NCI-H2227 treated with DMSO at 0.1 percent for 48 hours (cell line): ENCODE measurements around the gene KNSTRN.
A peak's percentile ranks its signal among the peaks of the same experiment; 100 is the strongest.

Experiments
- DNase-seq: peaks from one replicate; lab custom pipeline; 2025; lab: John Stamatoyannopoulos, UW

The KNSTRN gene

DNA sequence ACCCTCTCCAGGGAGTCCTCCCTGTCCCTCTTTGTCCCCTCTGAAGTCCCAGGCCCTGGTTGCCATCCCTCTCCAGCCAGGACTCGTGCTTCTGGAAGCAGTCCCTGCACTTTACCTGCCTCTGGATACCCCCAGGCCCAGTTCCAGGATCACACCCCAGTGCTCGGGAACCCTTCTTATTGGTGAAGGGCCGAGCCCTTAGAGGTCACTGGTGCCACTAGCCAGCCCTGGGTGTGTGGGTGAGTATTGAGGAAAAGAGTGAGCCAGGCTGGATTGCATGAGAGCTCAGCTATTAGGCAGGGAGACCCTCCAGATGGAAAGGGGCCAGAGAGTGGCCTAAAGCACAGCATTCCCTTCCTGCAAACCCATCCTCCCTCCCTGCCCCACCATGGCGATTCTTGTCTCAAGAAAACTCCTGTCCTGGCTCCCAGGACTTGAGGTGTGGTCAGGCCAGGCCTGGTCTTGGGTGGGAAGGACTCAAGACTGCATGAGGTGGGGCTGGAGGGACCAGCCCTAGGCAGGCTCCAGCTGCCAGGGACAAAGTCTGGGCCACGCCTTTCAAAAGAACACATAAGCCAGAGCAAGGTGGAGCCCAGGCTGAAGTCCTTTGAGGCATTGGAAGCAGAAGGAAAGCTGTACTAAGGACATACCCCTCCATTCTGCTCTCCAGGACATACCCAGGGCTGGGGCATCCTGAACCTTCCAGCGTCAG lies 36.5 kb upstream of the KNSTRN start:
- no peak for DNase-seq

DNA sequence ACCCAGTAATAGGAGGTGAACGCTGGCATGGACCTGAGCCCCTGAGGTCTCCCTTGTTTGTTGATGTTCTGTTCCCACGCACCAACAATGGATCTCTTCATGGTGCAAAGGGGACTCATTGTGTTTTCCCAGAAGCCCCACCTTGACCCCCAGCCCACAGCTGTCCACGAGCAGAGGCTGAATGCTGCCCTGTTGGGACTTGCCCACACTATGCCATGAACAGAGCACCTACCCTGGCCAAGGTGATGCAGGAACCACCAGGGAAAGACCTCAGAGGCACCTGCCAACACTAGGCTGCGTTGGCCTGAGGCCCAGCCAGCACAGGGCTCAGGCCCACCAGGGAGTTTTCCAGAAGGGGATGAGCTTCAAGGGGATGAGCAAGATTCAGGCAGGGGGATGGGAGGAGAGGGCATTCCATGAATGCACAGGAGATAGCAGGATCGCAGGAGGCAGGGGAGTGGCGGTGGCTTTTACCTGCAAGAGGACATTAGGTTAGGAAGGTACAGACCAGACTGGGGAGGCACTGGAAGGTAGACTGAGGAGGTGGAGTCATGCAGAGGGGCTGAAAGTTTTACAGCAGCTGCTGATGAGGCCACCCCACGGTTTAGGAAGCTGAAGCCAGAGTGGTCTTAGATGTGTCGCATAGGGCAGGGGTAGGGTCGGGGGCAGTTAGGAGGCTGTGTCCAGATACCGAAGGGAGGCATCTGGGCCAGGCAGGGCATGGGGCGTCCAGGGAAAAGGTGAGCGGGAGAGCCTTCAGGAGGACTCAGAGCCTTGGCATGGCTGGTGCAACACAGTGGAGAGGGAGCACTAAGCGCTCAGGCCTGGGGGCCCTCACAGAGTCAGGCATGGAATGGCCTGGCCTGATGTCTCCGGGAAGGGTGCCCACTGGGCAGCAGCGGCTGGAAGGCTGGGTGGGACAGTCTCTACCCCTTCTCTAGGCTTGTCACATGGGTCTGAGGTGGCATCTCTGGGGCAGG lies 35.7 kb upstream of the KNSTRN start:
- no peak for DNase-seq

DNA sequence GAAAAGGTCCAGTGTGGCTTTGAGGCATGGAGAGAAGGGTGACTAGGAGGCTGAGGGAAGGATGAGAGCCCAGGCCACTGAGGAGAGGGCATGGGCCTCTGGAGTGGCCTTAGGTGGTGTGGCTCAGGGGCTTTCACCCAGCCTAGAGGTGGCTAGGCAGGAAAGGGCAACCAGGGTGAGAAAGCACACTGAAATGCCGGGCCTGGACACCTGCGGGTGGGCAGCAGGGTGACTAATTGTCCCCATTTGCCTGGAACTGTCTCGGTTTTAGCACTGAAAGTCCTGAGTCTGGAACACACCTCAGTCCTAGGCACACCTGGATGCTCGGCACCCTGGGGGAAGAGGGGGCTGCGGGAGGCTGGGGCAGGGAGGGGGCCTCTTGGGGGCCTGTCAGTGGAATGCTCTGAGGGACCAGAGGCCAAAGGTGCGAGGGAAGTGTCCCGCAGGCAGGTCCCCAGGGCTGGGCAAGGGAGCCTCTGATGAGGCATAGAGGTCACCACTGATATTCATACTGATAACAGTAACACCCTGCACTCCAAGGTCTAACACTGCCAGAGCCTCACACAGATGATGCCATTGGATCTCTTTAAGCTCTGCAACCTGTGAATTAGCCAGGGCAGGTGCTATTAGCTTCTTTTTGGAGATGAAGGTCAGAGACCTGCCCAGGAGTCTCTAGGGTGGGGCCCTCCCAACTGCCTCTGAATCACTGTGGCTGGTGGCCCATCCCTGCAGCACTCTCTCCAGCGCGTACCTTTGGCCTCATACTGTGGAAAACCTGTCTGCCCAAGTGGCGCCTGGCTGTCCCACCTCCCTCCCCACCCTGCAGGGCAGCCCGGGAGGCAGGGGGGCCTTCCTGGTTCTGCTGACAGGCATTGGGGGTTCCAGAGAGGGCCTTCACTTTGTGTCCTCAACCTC lies 34.7 kb upstream of the KNSTRN start:
- no peak for DNase-seq

DNA sequence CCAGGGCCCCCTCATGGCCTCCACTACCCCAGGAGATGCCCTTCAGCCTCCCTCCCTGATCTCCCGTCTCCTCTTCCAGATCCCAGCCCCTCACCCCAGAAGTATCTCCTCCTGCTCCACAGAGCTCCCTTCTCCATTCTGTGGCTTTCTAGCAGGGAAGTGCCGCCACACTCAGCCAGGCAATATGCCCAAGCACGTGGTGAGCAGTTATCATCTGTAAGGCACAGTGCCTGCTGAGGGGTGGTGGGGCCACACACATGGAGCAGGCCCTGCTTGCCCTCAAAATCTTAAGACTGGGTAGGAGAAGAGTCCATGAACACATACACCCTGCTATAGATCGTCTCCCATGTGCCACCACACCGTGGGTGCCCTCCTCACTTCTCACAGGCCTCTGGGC lies 34.0 kb upstream of the KNSTRN start:
- DNase-seq = no peak

DNA sequence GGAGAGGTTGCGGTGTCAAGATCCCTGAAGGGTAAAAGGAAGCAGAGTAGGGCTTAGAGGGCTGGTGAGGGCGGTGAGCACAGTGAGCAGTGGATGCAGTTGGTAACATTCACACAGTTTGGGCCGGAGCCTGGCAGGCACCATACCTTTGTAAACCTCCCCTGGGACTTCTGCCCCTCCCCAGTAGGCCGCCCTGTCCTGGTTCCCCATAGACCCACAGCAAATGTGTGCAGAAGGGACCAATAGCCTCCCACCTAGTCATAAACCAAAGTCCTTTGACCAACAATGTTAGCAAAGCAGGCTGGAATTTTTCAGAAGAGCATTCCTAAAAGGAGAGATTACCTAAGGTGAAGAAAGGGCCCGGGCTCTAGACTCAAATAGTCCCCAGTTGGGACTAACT lies 33.4 kb upstream of the KNSTRN start:
- DNase-seq = no peak

DNA sequence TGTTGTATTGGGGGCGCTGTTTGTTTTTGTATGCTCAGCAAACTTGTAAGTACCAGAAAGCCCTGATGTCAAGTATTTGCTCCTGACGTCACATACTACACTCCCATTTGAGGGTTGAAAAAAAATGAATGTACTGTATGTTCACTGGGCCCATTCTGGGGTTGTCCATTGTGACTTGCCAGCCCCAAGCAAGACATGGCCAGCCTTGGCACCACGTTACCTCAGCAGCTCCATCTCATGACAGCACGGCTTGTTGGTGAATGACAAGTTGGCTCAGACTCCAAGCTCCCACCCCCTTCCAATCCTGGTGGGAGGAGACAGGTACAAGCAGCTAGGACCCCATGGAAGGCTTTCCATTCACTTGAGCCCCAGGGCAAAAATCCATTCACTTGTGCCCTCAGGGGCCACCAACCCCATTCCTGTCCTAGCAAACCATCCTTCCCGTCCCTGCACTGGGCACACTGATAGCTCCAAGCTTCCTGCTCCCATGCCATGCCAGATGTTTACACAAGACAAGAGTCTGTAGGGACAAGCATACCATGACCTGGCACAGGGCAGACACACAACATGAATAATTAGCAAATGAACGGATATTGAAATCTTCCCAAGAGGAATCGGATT lies 30.1 kb upstream of the KNSTRN start:
- DNase-seq = no peak

DNA sequence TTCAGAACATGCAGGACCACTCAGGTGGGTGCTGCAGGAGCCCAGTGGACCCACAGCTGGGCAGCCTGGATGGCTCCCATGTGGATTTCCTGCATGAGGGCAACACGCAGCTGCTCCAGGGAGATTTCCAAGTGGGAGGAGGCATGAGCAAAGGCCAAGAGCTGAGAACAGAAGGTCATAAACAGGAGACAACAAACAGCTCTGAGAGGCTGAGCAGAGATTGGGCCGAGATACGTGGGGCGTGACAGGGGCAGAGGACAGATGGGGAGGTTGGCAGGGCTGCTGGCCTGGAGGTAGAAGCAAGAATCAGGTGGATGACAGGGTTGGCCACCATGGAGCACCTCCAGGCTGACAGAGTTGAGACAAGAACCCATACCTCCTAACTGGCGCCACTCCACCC lies 28.8 kb upstream of the KNSTRN start:
- no peak for DNase-seq

DNA sequence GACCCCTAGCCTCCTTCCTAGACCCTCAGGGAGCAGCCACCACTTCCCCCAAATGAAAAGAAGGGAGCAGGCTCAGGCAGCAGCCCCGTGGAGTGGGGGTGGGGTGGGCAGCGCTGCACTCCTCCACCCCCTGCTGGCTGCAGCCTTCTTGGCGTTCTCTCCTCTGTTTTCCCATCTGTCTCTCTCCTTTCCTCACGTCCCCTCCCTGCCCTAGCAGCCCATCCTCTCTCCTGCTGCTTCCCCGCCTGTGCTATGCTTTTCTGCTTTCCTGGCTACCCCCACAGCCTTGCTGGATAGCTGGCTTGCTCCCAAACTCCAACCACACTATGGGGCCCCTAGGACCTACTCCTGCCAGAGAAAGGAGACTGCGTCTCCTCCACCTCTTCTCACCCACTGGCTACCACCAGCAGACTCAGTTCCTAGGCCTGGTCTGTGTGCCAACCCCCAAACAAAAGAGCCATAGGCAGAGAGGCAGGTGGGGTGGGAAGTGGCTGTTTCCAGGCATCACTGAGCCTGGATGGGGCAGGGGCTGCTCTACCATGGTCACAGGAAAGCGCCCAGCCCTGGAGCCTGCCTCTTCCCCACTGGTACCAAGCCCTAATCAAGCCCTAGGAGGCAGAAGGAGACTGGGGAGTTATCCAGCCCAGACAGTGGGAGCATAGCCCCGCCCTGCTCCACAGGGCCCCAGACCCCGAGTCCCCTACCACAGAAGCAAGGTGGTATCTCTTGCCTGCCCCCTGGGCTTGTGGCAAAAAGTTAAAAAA lies 27.9 kb upstream of the KNSTRN start:
- peak; percentile 54 for DNase-seq

DNA sequence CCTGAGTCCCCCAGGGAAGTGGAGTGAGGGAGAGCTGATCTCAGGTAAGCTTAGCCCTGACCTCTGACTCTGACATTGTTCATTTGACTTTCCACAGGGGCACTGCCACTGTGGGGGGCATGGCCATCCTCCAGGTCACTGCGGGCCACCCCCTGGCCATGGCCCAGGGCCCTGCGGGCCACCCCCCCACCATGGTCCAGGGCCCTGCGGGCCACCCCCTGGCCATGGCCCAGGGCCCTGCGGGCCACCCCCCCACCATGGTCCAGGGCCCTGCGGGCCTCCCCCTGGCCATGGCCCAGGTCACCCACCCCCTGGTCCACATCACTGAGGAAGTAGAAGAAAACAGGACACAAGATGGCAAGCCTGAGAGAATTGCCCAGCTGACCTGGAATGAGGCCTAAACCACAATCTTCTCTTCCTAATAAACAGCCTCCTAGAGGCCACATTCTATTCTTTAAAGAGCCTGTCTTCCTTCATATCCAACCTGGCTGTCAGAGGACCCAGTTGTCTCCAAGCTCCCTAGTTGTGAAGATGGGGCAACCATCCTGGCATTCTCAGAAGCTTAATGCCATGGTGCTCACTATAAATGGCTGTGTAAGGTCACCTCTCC lies 26.4 kb upstream of the KNSTRN start:
- DNase-seq = no peak

DNA sequence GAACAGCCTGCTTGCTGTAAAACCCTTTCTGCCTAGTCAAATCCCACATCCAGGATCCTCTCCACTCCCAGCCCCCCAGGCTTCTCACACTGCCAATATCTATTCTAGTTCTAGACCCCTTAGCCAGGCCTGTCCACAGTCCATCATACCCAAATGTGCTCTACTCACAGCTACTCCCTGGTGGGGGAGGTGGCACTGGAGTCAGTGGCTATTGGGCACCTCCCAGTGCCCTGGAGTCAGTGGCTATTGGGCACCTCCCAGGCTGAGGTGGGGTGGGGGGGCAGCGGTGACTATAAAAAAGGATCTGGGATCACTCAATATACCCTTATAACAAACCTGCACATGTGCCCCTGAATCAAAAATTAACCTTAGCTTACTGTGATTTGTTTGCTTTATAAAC lies 25.3 kb upstream of the KNSTRN start:
- no peak for DNase-seq

DNA sequence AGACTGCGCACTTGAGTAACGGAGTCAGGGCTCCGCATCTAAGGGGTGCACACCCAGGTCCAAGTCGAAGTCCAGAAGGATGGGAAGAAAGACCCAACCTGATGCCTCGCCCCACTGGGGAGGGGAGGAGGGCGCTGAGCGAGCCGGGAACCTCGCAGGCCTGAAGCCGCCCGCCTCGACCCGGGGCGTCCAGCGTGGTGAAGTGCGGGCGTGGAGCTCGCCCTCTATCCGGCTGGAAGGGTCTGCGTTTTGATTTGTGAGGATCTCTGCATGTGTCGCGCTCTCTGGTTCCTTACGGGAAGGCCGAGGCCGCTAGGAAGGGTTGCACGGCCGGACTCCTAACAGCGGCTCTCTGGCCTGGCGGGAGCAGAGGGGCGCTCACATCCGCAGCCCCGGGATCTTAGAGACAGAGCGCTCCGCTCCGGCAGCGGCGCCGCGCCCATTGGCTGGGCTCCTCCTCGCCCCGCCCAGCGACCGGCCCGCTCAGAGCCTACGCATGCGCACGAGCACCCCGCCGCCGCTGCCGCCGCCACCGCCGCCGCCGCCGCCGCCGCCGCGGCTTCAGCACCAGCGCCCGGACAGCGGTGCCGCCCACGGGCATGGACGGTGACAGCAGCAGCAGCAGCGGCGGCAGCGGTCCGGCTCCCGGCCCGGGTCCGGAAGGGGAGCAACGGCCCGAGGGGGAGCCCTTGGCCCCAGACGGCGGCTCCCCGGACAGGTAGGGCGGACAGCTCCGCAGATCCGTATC lies 24.6 kb upstream of the KNSTRN start, which contains the start of gene DISP2:
Gene DISP2, plus strand, starts transcription at position 497 of the 748 bp plus-strand sequence. Its CDS starts 103 bp downstream, at position 600.
- DNase-seq = peak; percentile 81

DNA sequence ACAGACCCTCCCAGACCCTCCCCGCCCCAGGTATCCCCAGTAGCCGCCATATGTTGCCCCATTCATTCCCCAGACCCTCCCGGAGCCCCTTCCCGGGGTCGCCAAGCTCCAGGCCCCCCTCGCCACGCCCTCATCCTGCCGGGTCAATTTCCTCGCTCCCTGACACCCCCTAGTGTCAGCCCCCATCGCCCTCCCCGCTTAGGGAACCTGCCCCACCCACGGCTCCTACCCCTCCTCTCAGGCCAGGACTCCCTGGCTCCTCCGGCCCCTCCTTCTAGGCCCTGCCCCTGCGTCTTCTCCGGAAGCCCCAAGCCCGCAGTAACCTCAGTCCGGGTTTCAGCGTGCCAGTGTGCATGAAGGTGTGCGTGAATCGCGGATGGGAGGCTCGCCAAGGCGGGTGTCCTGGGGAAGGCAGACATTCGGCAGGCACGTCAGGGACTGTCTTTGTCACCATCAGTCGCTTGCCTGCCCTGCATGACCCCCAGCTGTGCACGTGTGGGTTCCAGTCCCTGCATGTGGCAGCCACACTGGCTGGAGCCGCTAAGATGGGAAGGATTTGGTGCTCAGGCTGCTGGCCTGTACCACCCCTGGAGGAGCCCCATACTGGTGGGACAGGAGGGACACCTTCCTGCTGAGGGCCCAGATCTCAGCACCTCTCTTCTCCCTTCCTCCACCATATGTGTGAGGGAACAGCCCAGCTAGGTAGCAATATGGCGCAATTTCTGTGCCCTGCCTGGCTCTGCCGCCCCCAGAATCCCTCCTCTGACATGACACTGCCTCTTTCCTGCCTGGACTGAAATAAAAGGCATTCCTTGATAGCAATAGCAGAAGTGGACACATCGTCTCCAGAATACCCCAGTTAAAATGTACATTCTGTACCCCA lies 23.8 kb upstream of the KNSTRN start:
- DNase-seq = no peak

DNA sequence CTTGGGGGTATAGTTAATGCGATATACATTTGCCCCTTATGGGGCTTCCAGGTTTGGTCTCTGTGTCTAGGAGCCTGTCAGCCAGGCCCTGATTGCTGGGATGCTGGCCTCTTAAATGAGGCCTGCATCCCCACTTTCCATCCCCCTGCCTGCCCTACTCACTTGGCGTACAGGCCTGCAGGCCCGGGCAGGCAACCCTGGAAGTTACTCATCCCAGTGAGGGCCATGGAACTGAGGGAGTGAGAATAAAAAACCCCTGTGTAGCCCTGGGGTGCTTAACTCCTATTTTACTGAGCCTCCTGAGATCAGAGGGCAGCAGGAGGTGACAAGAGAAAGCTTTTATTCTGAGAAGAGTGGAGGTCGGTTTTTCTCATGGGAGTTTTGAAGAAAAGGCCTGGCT lies 22.5 kb upstream of the KNSTRN start:
- no peak for DNase-seq

DNA sequence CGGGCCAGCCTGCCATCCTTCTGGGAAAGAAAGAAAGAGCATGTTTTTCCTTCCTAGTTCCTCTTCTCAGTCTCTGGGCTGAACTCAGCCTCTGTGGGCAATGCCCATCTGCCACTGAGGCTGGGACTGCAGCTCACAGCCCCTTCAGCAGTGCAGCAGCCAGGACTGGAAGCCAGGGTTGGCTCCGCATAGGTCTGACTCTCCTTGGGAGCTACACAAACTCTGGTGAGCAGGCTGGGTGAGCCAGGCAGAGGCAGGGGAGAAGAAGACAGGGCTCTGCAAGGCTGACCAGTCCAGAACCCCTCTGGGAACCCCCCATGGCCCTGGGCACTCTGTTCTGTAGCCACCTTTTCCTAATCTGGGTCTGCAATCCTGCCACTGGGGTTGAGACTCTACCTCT lies 20.9 kb upstream of the KNSTRN start:
- DNase-seq = no peak

DNA sequence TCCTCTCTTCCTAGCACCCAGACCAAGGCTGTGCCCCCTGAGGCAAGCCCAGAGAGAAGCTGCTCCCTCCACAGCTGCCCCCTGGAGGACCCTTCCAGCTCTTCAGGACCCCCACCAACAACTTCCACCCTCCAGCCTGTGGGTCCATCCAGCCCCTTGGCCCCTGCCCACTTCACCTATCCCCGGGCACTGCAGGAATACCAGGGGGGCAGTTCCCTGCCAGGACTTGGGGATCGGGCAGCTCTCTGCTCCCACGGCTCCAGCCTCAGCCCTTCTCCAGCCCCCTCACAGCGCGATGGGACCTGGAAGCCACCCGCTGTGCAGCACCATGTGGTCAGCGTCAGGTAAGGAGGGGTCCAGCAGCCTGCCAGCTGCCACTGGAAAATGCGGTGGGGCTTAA lies 18.9 kb upstream of the KNSTRN start:
- DNase-seq = no peak

DNA sequence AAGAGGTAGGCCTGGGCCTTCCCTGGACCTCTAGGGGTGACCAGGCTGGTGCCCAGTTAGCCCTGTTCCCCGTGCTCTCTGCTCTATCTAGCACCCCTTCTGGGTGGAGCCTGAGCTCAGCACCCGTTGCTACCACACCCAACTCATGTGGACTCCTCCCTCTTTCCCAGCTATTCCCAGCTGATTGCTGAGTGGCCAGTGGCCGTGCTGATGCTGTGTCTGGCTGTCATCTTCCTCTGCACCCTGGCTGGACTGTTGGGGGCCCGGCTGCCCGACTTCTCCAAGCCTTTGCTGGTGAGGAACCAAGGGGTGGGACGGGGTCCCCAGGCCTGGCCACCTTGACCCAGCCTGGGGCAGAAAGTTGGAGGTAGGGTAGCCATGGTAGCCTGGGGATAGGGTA lies 18.3 kb upstream of the KNSTRN start:
- DNase-seq = no peak

DNA sequence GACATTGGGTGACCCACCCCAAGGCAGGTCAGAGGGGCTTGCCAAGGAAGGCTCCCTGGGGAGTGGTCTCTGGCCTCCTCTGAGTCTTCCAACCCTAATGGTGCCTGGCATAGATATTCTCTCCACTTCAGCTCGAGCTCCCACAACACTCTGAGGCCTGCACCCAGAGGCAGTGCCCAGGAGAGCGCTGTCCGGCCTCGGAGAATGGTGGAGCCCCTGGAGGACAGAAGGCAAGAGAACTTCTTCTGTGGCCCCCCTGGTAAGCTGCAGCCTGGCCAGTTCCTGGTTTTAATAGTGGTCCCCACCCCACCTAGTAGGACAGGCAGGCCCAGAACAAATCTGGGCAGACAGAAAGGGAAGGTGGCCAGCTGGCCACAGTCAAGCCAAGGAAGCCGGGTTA lies 17.5 kb upstream of the KNSTRN start:
- no peak for DNase-seq

DNA sequence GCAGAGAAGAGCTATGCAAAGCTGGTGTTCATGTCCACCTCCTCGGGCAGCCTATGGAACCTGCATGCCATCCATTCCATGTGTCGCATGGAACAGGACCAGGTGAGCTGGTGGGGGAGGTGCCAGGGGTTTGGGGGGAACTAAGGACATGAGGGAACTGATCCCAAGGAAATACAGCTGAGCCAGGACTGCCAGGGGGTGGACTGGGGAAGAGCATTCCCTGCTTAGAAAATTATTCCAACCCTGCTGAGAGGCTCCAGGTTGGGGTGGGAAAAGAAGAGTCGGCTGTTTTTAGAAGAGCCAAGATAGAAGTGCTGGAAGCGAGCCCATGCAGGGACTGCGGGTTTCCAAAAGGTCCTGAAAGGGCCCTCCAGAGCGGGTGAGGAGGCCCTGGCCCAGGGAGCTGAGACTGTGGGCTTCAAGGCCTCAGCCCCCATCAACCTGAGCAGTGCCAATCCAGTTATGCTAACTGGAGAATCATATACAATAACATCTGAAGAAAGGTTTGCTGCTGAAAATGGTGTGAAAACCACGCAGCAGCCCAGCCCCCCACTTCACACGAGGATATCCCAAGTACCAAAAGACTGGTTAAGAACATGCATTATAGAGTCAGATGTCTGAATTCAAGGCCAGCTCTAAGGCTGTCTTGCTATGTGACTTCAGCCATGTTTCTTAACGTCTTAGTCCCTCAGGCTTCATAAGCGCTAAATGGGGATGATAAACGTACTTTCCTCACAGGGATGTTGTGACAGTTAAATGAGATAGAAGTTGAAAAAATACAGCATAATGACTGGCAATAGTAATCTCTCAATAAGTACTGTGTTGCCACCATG lies 16.7 kb upstream of the KNSTRN start:
- DNase-seq = no peak
